K562 (cell line): Measurements from ENCODE around the gene RAPSN. TPM values are rescaled to one million over a fixed set of nuclear protein-coding genes. Genes with fewer than 3 reads are reported as not detected.

Source experiments
- ATAC-seq: fragments of 200-7000 bp; cut with Tn5 transposase; 3 replicates; pipeline ENCODE4 v1.9.1; 2020; ENCODE audit warnings: moderate library complexity
- BruUV-seq: library from RNA; stranded (reverse); fragments of 400-500 nt; replicated peaks from 2 replicates; lab custom pipeline; 2021; lab: Mats Ljungman, UMichigan
- CTCF ChIA-PET: fragments of 300-600 bp; formaldehyde crosslinking; extraction: SDS; loops from one replicate; lab custom pipeline; 2021; ENCODE audit warnings: low intra/inter-chr PET ratio; lab: Yijun Ruan, JAX
- POLR2A ChIA-PET: fragments of 300-600, 350-650 bp; sonication (Branson Sonifier 250); formaldehyde crosslinking; extraction: SDS; loops from one replicate; lab custom pipeline; 2021; ENCODE audit warnings: antibody characterized with exemption, inconsistent platforms; lab: Yijun Ruan, JAX
- DNase-seq, 4 experiments: peaks; one replicate each; pipeline versions ENCODE4 v3.0.0 to v3.0.0-alpha.2; 2011 to 2018; ENCODE audit warnings: low spot score in 3 of 4, mixed read lengths in 3 of 4; ENCODE audit errors: extremely low read depth in 1 of 4
- FAIRE-seq: peaks from 2 replicates; lab custom pipeline; 2011; peaks lifted over from hg19 to GRCh38; lab: Jason Lieb, UNC
- H2AFZ ChIP-seq: 2 replicates; pipeline ENCODE4 v1.6.0; 2011; ENCODE audit warnings: low read depth, low read length, control low read depth, inconsistent platforms
- H3K27ac ChIP-seq: fragments of 200-600 bp; 3 replicates; pipeline ENCODE4 v1.8.0; 2011; ENCODE audit warnings: low read depth, mild to moderate bottlenecking, control low read depth, inconsistent platforms, low read length, moderate library complexity, mixed read lengths; ENCODE audit errors: extremely low read depth
- H3K27me3 ChIP-seq, 2 experiments: fragments of 300-600 bp in 1 of 2; 2 replicates in 1 of 2; 3 replicates in 1 of 2; pipeline versions ENCODE4 v1.6.0 to v1.8.0; 2011; ENCODE audit warnings: inconsistent platforms in 2 of 2, low read length in 2 of 2, mild to moderate bottlenecking in 1 of 2, mixed read lengths in 1 of 2, moderate library complexity in 1 of 2; ENCODE audit not compliant: control insufficient read depth in 2 of 2, insufficient read depth in 2 of 2
- H3K36me3 ChIP-seq: fragments of 300-600 bp; 3 replicates; pipeline ENCODE4 v1.8.0; 2011; ENCODE audit warnings: mild to moderate bottlenecking, low read length, inconsistent platforms; ENCODE audit not compliant: control insufficient read depth, insufficient read depth
- H3K4me1 ChIP-seq, 2 experiments: fragments of 200-600 bp in 1 of 2; replicated peaks in 1 of 2; 2 replicates in 1 of 2; 3 replicates in 1 of 2; pipeline versions ENCODE4 v1.5.1 to v1.8.0; 2011; ENCODE audit warnings: inconsistent platforms in 2 of 2, low read length in 2 of 2, mild to moderate bottlenecking in 1 of 2, mixed read lengths in 1 of 2, moderate library complexity in 1 of 2; ENCODE audit not compliant: control insufficient read depth in 2 of 2, insufficient read depth in 2 of 2
- H3K4me2 ChIP-seq: 2 replicates; pipeline ENCODE4 v1.6.1; 2011; ENCODE audit warnings: low read length, control low read depth, inconsistent platforms, mixed read lengths; ENCODE audit not compliant: insufficient read depth
- H3K4me3 ChIP-seq: fragments of 200-600 bp; sonication (generic), shearing (Covaris generic); 2 replicates; pipeline ENCODE4 v1.5.1; 2016; ENCODE audit warnings: control low read depth, inconsistent platforms
- H3K79me2 ChIP-seq: fragments of 200-600 bp; 3 replicates; pipeline ENCODE4 v1.8.0; 2011; ENCODE audit warnings: low read length, inconsistent platforms; ENCODE audit not compliant: control insufficient read depth, insufficient read depth
- H3K9ac ChIP-seq, 2 experiments: 2 replicates each; pipeline versions ENCODE4 v1.6.0 to v1.6.1; 2011; ENCODE audit warnings: low read depth in 2 of 2, low read length in 2 of 2, control low read depth in 1 of 2, inconsistent platforms in 1 of 2, mild to moderate bottlenecking in 1 of 2, mixed read lengths in 1 of 2; ENCODE audit not compliant: insufficient read depth in 1 of 2
- H3K9me1 ChIP-seq: one replicate; pipeline ENCODE4 v1.6.0; 2011; ENCODE audit warnings: inconsistent platforms, mild to moderate bottlenecking, low read length, moderate library complexity; ENCODE audit not compliant: control insufficient read depth, insufficient read depth
- H3K9me3 ChIP-seq: replicated peaks from 2 replicates; pipeline ENCODE4 v1.5.1; 2011; ENCODE audit warnings: low read depth, low read length, inconsistent platforms; ENCODE audit not compliant: control insufficient read depth, insufficient read depth
- H4K20me1 ChIP-seq: replicated peaks from 2 replicates; pipeline ENCODE4 v1.6.1; 2011; ENCODE audit warnings: low read length, inconsistent platforms, mixed read lengths; ENCODE audit not compliant: control insufficient read depth, insufficient read depth
- ATF3 ChIP-seq, 2 experiments: fragments of 450-650 bp in 1 of 2; sonication (generic) in 1 of 2; formaldehyde crosslinking in 1 of 2; IDR thresholded peaks in 1 of 2; conservative IDR thresholded peaks in 1 of 2; 2 replicates each; pipeline versions ENCODE4 v1.6.1 to v1.8.1; 2016 to 2023; ENCODE audit warnings: mild to moderate bottlenecking in 2 of 2, moderate library complexity in 2 of 2, inconsistent platforms in 1 of 2, missing genetic modification reagents in 1 of 2
- E2F8 ChIP-seq: fragments of 450-650 bp; IDR thresholded peaks from 2 replicates; pipeline ENCODE4 v1.7.1; 2018; ENCODE audit warnings: mild to moderate bottlenecking, low read depth; ENCODE audit not compliant: partially characterized antibody
- ESRRA ChIP-seq: fragments of 450-650 bp; IDR thresholded peaks from 2 replicates; pipeline ENCODE4 v1.6.1; 2014; ENCODE audit warnings: low read depth, mild to moderate bottlenecking, moderate library complexity, borderline replicate concordance
- ETV1 ChIP-seq: fragments of 450-650 bp; conservative IDR thresholded peaks from 2 replicates; pipeline ENCODE4 v1.6.1; 2016; ENCODE audit warnings: missing genetic modification characterization, control low read depth, low read depth, missing compliant biosample characterization
- FOS ChIP-seq: IDR thresholded peaks from 3 replicates; pipeline ENCODE4 v1.6.1; 2011; ENCODE audit not compliant: insufficient read length; ENCODE audit errors: extremely low read depth
- GTF2E2 ChIP-seq: fragments of 200-800 bp; sonication (Bioruptor generic); IDR thresholded peaks from 2 replicates; pipeline ENCODE4 v1.6.1; 2016; ENCODE audit warnings: missing genetic modification characterization, missing compliant biosample characterization
- HEY1 ChIP-seq: fragments of 250-450 bp; sonication (Bioruptor Pico); IDR thresholded peaks from 2 replicates; pipeline ENCODE4 v1.5.0; 2020; ENCODE audit warnings: mild to moderate bottlenecking, moderate library complexity, borderline replicate concordance
- ILK ChIP-seq: fragments of 450-650 bp; IDR thresholded peaks from 2 replicates; pipeline ENCODE4 v1.6.1; 2016; ENCODE audit warnings: missing genetic modification characterization, low read depth, mild to moderate bottlenecking, missing compliant biosample characterization, moderate library complexity, borderline replicate concordance
- KDM1A ChIP-seq, 2 experiments: fragments of 450-650 bp; IDR thresholded peaks; 2 replicates each; pipeline ENCODE4 v1.6.1; 2016; ENCODE audit warnings: mild to moderate bottlenecking in 2 of 2
- MAFG ChIP-seq: fragments of 450-650 bp; conservative IDR thresholded peaks from 2 replicates; pipeline ENCODE4 v1.6.1; 2016; ENCODE audit warnings: missing genetic modification characterization, missing compliant biosample characterization
- MCM2 ChIP-seq: fragments of 450-650 bp; IDR thresholded peaks from 2 replicates; pipeline ENCODE4 v1.6.1; 2017; ENCODE audit warnings: low read depth, mild to moderate bottlenecking
- NR2C1 ChIP-seq, 2 experiments: fragments of 450-650 bp; IDR thresholded peaks; 2 replicates each; pipeline ENCODE4 v1.6.1; 2017; ENCODE audit warnings: mild to moderate bottlenecking in 2 of 2, antibody characterized with exemption in 1 of 2, inconsistent platforms in 1 of 2, missing compliant biosample characterization in 1 of 2, missing genetic modification characterization in 1 of 2
- RCOR1 ChIP-seq, 2 experiments: IDR thresholded peaks; 2 replicates each; pipeline ENCODE4 v1.6.1; 2012; ENCODE audit warnings: low read depth in 2 of 2, low read length in 2 of 2, borderline replicate concordance in 1 of 2, improper control_type of control experiment in 1 of 2
- SP1 ChIP-seq: sonication (generic); formaldehyde crosslinking; IDR thresholded peaks from 2 replicates; pipeline ENCODE4 v1.8.1; 2022; ENCODE audit warnings: mild to moderate bottlenecking, missing genetic modification reagents
- TCF7L2 ChIP-seq: fragments of 150-350 bp; IDR thresholded peaks from 2 replicates; pipeline ENCODE4 v1.6.1; 2016; ENCODE audit warnings: low read depth, mild to moderate bottlenecking, low read length, moderate library complexity
- TRIM24 ChIP-seq, 2 experiments: fragments of 450-650 bp; IDR thresholded peaks; 2 replicates each; pipeline ENCODE4 v1.6.1; 2016
- ZNF354B ChIP-seq: fragments of 250-450 bp; sonication (Bioruptor Pico); IDR thresholded peaks from 2 replicates; pipeline ENCODE4 v1.4.0; 2020
- WGBS: fragments of 100-300 bp; shearing (Covaris generic); methylation state at CpG from one replicate; pipeline ENCODE4 v1.1.6; 2016; ENCODE audit warnings: low coverage, mixed read lengths; ENCODE audit not compliant: insufficient coverage; ENCODE audit errors: missing lambda C conversion rate; 5-methylcytosine and 5-hydroxymethylcytosine counted together
- in situ Hi-C: fragments of 300-500 bp; cut with MboI; formaldehyde crosslinking; loops from 4 replicates; pipeline ENCODE4 v1.15.0; 2018; ENCODE audit warnings: inconsistent platforms, mixed read lengths
- intact Hi-C: fragments of 100-400 bp; cut with micrococcal nuclease; formaldehyde crosslinking; loops from 2 replicates; pipeline ENCODE4 v1.14.2; 2022
- polyA plus RNA-seq, 8 experiments: library from polyadenylated mRNA; depleted of rRNA in 4 of 8; stranded (reverse) in 5 of 8; unstranded in 3 of 8; fragments of >200 nt; fragmentation: Nextera tagmentation in 2 of 8; fragmentation: Illumina TruSeq in 1 of 8; extraction: Ambion mirVana in 2 of 8; extraction: Trizol in 1 of 8; gene quantifications; 2 replicates each; pipeline versions ENCODE4 v1.2.1 to v1.2.3, GENCODE V29; 2011 to 2014; ENCODE audit warnings: inconsistent platforms in 1 of 8, missing spikeins in 1 of 8
- total RNA-seq, 7 experiments: library from RNA; depleted of rRNA in 6 of 7; stranded (reverse); fragments of >200 nt in 6 of 7; fragmentation: Illumina TruSeq in 2 of 7; extraction: Trizol in 2 of 7; gene quantifications; 2 replicates each; pipeline versions ENCODE4 v1.2.1 to v1.2.3, GENCODE V29; 2011 to 2021; ENCODE audit warnings: low replicate concordance in 1 of 7

The RAPSN gene
- total and polyA plus RNA-seq, 9 of the 15 experiments (the other 6 are each of a cell fraction or from before 2014, with no cell fraction given) = 0.06 to 0.11 TPM; not detected in 7

DNA sequence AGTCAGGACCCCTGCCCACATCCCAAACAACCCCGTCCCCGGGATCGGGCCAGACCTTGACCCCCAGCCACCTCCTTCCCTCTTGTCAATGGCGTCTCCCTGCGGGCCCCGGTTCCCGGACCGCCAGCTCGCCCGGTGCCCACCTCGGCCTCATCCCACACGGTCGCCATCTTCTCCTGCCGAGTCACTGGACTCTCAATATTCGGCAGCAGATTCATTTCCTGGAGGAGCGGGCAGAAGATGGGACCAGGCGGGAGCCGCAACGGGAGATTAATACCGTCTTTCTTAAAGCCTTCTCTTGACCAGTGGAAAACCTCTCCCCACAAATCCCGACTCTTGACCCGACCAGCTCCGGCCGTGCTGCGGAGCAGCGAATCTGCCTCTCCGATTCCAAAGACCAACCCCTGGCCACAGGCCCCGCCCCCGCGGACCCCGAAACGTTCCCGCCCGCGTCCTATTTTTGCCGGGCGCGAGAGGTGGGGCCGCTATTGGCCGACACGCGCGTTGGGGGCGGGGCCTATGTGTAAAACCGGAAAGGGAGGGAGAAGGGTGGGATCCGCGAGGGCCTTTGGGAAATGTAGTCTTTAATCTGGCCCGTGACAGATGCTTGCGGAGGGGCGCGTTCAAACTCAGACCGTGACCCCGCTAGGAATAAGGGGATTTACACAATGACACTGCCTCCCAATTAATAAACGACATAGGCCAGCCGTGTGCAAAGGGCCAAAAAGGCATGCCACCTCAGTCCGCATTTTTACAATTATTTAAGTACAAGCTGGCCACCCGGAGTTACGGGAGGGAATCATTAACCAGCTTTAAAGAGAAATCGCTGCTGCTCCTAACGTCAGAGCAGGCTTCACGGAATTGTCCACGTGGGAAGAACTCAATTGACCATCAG is 22.6 kb downstream of the RAPSN start, which contains the start of gene PSMC3:
TSS of gene PSMC3 (minus strand) at position 378 of the 895 bp plus-strand sequence. CDS start at position 218, 160 bp downstream.
- Histone ChIP-seq H3K27me3 (no peaks in the 10 kb centered on the region), H3K9me1 (no peaks in the 10 kb centered on the region), H3K36me3 (peaks cover 41% of the 10 kb centered on the region), H2AFZ (peak within 1 kb of the TSS; percentile 99), H3K9me3 (no peaks in the 10 kb centered on the region), H3K9ac (peak within 1 kb of the TSS; percentile 94 to 99), H3K4me2 (peak within 1 kb of the TSS; percentile 97), H3K4me3 (peak within 1 kb of the TSS; percentile 88), H3K79me2 (peaks cover 26% of the 10 kb centered on the region), H4K20me1 (no peaks in the 10 kb centered on the region; the same call in 1 of the 2 replicates), H3K4me1 (peaks cover 9 to 19% of the 10 kb centered on the region in 2 experiments; a peak in 4 of 5 replicates), H3K27ac (peak within 1 kb of the TSS; percentile 97)
- peak; percentile 98 for ATAC-seq
- peak; percentile 95 to 98 (median 96) for DNase-seq
- 6% methylated on average over 53 of the region's 62 CpGs for WGBS
- FAIRE-seq = peak; percentile 94
- POLR2A ChIA-PET = interaction anchor here (0.6 to 2.6 kb wide), 9 partner anchors 8 to 248 kb away, joined by 3 to 23 read pairs (median 3); no protein-coding TSS in a partner anchor
- in situ Hi-C loops = no loop called here
- no TSS peak for BruUV-seq
- intact Hi-C loops = no loop called here
- CTCF ChIA-PET = no interaction called here
- TF ChIP-seq ZNF354B (no peak), TRIM24 (IDR thresholded peaks at IDR 0.05) (peak in 1 of 2 experiments; percentile 69; a peak in 1 of 4 replicates), ESRRA (peak; percentile 9; the same call in 1 of the 2 replicates), TCF7L2 (no peak), GTF2E2 (no peak; the same call in 1 of the 2 replicates), SP1 (CRISPR knock-in tag) (peak; percentile 98), FOS (no peak), ILK (tag) (no peak), HEY1 (CRISPR knock-in tag) (no peak), MAFG (tag) (peak; percentile 85), KDM1A (IDR thresholded peaks at IDR 0.05) (no peak), ETV1 (no peak), E2F8 (peak; percentile 42), NR2C1 (IDR thresholded peaks at IDR 0.05) (peak; percentile 70), NR2C1 (tag; IDR thresholded peaks at IDR 0.05) (peak; percentile 66), RCOR1 (IDR thresholded peaks at IDR 0.05; ENCODE audit: borderline replicate concordance in 1 of 2, low read depth in 2 of 2, low read length in 2 of 2) (no peak), ATF3 (IDR thresholded peaks at IDR 0.05) (peak; percentile 55; the same call in 1 of the 2 replicates), ATF3 (CRISPR knock-in tag; conservative IDR thresholded peaks at IDR 0.05) (no peak), MCM2 (no peak)
